Stimulated activated CD8-positive, alpha-beta memory T cell treated with anti-CD3 and anti-CD28 coated beads, Interleukin-4, amount 100 ng/mL, for 1 hour (primary cell): Measurements from ENCODE around the gene KCNE1.
"Not testable (repeated sequence)": the region's sequence is repeated elsewhere in the genome, so short reads cannot be mapped to it uniquely, and the experiment has no call there.

Source experiments
- DNase-seq, 2 donors: peaks; one replicate each; pipeline ENCODE4 v3.0.0-alpha.2; 2020; ENCODE audit warnings: low read depth in 2 of 2, low spot score in 1 of 2

Gene KCNE1

GRCh38 chr21:34511787-34512455 is at the start of gene KCNE1:
Gene KCNE1, minus strand, starts transcription at chr21:34512210. Its CDS starts 62,576 bp downstream, at chr21:34449634.
- no peak for DNase-seq

GRCh38 chr21:34561806-34562205 is 49.8 kb upstream of the KCNE1 start:
- DNase-seq = no peak

GRCh38 chr21:34560609-34561008 is 48.6 kb upstream of the KCNE1 start:
- DNase-seq = no peak

GRCh38 chr21:34560021-34560420 is 48.0 kb upstream of the KCNE1 start:
- DNase-seq = no peak

- DNase-seq = no peak
Observed at GRCh38 chr21:34559089-34559631, 47.1 kb upstream of the KCNE1 start.

- no peak for DNase-seq
Observed at GRCh38 chr21:34558166-34558565, 46.2 kb upstream of the KCNE1 start.

GRCh38 chr21:34557261-34557660 is 45.3 kb upstream of the KCNE1 start:
- no peak for DNase-seq

GRCh38 chr21:34554670-34555069 is 42.7 kb upstream of the KCNE1 start:
- DNase-seq = not testable (repeated sequence)

- DNase-seq = no peak
Observed at GRCh38 chr21:34554227-34554626, 42.2 kb upstream of the KCNE1 start.

- DNase-seq = no peak
Observed at GRCh38 chr21:34553151-34553952, 41.3 kb upstream of the KCNE1 start.

- DNase-seq = no peak
Observed at GRCh38 chr21:34552360-34553098, 40.5 kb upstream of the KCNE1 start.

GRCh38 chr21:34550182-34550799 is 38.3 kb upstream of the KCNE1 start:
- DNase-seq = no peak

- no peak for DNase-seq
Observed at GRCh38 chr21:34548781-34549376, 36.9 kb upstream of the KCNE1 start.

- no peak for DNase-seq
Observed at GRCh38 chr21:34546542-34546941, 34.5 kb upstream of the KCNE1 start.

- DNase-seq = no peak
Observed at GRCh38 chr21:34545079-34545884, 33.3 kb upstream of the KCNE1 start.

- no peak for DNase-seq
Observed at GRCh38 chr21:34544032-34544496, 32.1 kb upstream of the KCNE1 start.

- no peak for DNase-seq
Observed at GRCh38 chr21:34543017-34543416, 31.0 kb upstream of the KCNE1 start.

- no peak for DNase-seq
Observed at GRCh38 chr21:34540206-34540605, 28.2 kb upstream of the KCNE1 start.

GRCh38 chr21:34537838-34538237 is 25.8 kb upstream of the KCNE1 start:
- no peak for DNase-seq

GRCh38 chr21:34536820-34537219 is 24.8 kb upstream of the KCNE1 start:
- DNase-seq = no peak
